ENCODE data around the gene HES7. TPM values are rescaled to one million over a fixed set of nuclear protein-coding genes. Genes with fewer than 3 reads are reported as not detected.

The HES7 gene
- total RNA-seq, 1 donor = not detected

DNA sequence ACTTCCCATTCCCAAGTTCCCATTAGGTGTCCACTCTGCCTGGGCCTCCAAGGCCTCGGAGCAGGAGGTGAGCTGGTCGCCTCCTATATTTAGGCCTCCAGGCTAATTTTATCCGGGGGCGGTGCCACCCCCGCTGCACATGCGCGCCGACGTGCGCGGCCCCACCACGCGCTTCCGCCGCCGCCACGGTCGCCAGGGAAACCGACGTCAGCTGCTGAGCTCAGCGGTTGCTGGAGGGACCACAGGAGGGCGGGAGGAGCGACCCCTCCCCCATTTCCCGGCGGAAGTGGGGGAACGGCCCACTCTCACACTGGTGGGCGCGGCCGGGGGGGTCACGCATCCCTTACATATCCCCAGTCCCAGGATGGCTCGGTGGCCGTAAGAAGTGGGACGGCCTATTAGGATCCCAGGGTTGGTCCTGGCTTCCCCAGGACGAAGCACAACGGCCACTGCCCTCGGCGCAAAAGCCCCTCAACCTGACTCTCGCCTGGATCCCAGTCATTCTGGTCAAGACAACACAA lies 27.3 kb upstream of the HES7 start:
- Histone ChIP-seq H3K36me3 (ENCODE audit: insufficient read depth, low read length) (peaks cover 44% of the 10 kb centered on the region), H4K20me1 (ENCODE audit: insufficient read depth, low read length) (peaks cover 36% of the 10 kb centered on the region), H3K4me2 (ENCODE audit: insufficient read depth, low read length) (peak overlapping the region; percentile 92), H2AFZ (ENCODE audit: low read length) (no peak overlapping the region), H3K9me3 (ENCODE audit: low read depth, low read length) (no peaks in the 10 kb centered on the region), H3K27me3 (ENCODE audit: insufficient read depth, low read length) (no peaks in the 10 kb centered on the region), H3K27ac (ENCODE audit: low read depth, low read length) (peak overlapping the region; percentile 100), H3K79me2 (ENCODE audit: insufficient read depth, low read length) (peaks cover 34% of the 10 kb centered on the region), H3K4me1 (ENCODE audit: insufficient read depth, low read length) (peaks cover 48% of the 10 kb centered on the region), H3K4me3 (ENCODE audit: insufficient read depth, low read length) (peak overlapping the region; percentile 79)
- DNase-seq (ENCODE audit: insufficient read length, low spot score, missing footprints) = peak; percentile 97
- TF ChIP-seq CTCF (IDR thresholded peaks at IDR 0.05; ENCODE audit: extremely low read depth, low read depth, low read length) = no peak

DNA sequence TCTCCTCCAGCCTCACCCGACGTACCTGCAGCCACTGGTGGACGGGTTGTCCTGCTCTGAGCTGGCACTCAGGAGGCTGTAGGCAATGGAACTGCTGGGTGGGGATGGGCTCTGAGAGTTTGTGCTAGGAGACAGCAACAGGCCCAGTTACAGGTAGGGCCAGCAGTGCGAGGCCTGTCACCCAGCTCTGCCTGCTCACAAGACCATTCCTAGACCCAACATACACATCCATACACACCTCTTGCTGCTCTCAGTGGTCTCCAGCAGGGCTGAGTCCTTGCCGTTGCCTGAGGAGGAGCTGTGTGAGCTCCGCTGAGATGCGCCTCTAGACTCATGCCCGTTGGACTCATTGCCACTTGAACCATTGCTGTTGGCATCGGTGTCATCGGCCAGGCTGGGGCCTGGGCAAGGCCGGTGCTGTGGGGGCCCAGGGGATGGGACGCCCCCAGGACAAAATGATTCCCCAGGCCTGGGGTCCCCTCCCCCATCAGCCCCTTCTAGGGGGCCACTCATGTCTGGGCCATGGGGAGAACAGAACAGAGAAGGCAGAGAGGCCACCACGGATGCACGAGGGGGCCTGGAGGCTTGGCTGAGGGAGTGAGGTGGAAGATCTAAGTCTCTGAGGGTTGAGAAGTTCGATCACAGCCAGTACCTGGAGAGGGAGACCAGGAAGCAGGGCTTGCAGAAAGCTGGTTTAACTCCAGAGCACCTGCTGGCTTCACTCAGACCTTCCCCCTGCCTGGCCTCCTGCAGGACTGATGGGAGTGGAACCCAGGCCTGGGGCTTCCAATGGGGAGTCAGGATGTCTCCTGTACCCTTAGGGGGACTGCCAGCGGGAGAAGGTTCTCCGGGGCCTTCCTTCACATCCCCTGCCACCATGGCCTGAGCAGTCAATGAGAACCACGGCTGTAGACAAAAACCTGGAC lies 26.6 kb upstream of the HES7 start:
- Histone ChIP-seq H3K36me3 (ENCODE audit: insufficient read depth, low read length) (peaks cover 51% of the 10 kb centered on the region), H4K20me1 (ENCODE audit: insufficient read depth, low read length) (peaks cover 37% of the 10 kb centered on the region), H2AFZ (ENCODE audit: low read length) (no peak overlapping the region), H3K27ac (ENCODE audit: low read depth, low read length) (peak overlapping the region; percentile 100), H3K4me1 (ENCODE audit: insufficient read depth, low read length) (peaks cover 44% of the 10 kb centered on the region), H3K79me2 (ENCODE audit: insufficient read depth, low read length) (peaks cover 29% of the 10 kb centered on the region), H3K27me3 (ENCODE audit: insufficient read depth, low read length) (no peaks in the 10 kb centered on the region), H3K4me2 (ENCODE audit: insufficient read depth, low read length) (peak overlapping the region; percentile 92), H3K9me3 (ENCODE audit: low read depth, low read length) (no peaks in the 10 kb centered on the region), H3K4me3 (ENCODE audit: insufficient read depth, low read length) (peak overlapping the region; percentile 79)
- no peak for DNase-seq (ENCODE audit: insufficient read length, low spot score, missing footprints)
- TF ChIP-seq CTCF (IDR thresholded peaks at IDR 0.05; ENCODE audit: extremely low read depth, low read depth, low read length) = no peak

DNA sequence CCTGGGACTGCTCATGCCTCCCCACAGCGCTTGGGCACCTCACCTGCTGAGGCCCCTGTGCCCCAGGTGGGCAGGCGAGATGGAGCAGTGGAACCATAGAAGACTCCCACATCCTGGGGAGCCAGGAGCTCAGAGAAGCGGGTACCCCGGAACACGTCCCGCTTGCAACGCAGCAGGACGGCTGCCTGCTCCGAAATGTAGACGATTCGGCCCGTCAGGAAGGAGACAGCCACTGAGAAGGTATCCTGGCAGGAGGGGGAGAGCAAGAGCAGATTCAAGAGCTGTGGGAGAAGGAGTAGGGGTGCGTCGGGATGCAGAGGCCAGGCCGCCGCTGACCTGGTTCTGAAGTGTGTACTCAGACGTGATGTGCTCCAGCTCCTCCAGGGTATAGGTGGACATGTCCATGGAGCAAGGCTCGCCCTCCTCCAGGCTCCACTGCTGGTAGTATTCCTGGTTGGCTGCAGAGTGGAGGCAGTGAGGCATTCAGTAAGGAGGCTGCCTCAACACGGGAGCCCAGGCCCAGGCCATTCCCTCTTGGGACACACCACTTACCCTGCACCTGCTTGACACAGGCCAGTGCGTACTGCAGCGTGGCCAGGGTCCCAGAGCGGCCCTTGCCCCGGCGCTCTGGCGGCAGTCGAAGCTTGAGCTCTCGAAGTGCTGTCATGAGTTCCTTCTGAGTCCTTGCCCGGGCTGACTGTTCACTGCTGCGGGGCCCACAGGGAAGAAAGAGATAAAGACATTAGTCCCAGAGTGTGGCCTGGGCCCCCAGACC lies 25.7 kb upstream of the HES7 start:
- Histone ChIP-seq H3K4me3 (ENCODE audit: insufficient read depth, low read length) (no peak overlapping the region), H3K9me3 (ENCODE audit: low read depth, low read length) (no peaks in the 10 kb centered on the region), H4K20me1 (ENCODE audit: insufficient read depth, low read length) (peaks cover 37% of the 10 kb centered on the region), H3K79me2 (ENCODE audit: insufficient read depth, low read length) (peaks cover 25% of the 10 kb centered on the region), H2AFZ (ENCODE audit: low read length) (no peak overlapping the region), H3K4me1 (ENCODE audit: insufficient read depth, low read length) (peaks cover 36% of the 10 kb centered on the region), H3K36me3 (ENCODE audit: insufficient read depth, low read length) (peaks cover 58% of the 10 kb centered on the region), H3K27ac (ENCODE audit: low read depth, low read length) (peak overlapping the region; percentile 100), H3K27me3 (ENCODE audit: insufficient read depth, low read length) (no peaks in the 10 kb centered on the region), H3K4me2 (ENCODE audit: insufficient read depth, low read length) (peak overlapping the region; percentile 92)
- DNase-seq (ENCODE audit: insufficient read length, low spot score, missing footprints) = peak; percentile 62
- TF ChIP-seq CTCF (IDR thresholded peaks at IDR 0.05; ENCODE audit: extremely low read depth, low read depth, low read length) = no peak
